Left lung (tissue), 10 donors: ENCODE data around the gene TRAPPC2L. TPM values are rescaled to one million over a fixed set of nuclear protein-coding genes. Genes with fewer than 3 reads are reported as not detected.

ENCODE experiments used
- ATAC-seq: fragments of 200-7000 bp; cut with Tn5 transposase; one replicate; pipeline ENCODE4 v1.9.1; 2020; ENCODE audit warnings: moderate library complexity
- DNase-seq, 4 donors: peaks; one replicate each; pipeline ENCODE4 v3.0.0-alpha.2; 2013 to 2020
- H3K27ac ChIP-seq, 2 donors: fragments of 200-600 bp; sonication (generic) in 1 of 2; one replicate each; pipeline versions ENCODE4 v1.5.0 to v1.8.0; 2020 to 2021
- H3K27me3 ChIP-seq, 2 donors: fragments of 200-600 bp; sonication (generic) in 1 of 2; one replicate each; pipeline versions ENCODE4 v1.5.0 to v1.8.0; 2020 to 2021
- H3K36me3 ChIP-seq, 2 donors: fragments of 200-600 bp; sonication (generic) in 1 of 2; one replicate each; pipeline versions ENCODE4 v1.5.0 to v1.8.0; 2020 to 2021
- H3K4me1 ChIP-seq, 2 donors: fragments of 200-600 bp; one replicate each; pipeline ENCODE4 v1.8.0; 2021
- H3K4me3 ChIP-seq, 2 donors: fragments of 200-600 bp; sonication (generic) in 1 of 2; one replicate each; pipeline versions ENCODE4 v1.5.0 to v1.8.0; 2020 to 2021; ENCODE audit warnings: mild to moderate bottlenecking in 1 of 2
- H3K9me3 ChIP-seq, 2 donors: fragments of 200-600 bp; sonication (generic) in 1 of 2; one replicate each; pipeline versions ENCODE4 v1.5.0 to v1.8.0; 2020 to 2021
- CTCF ChIP-seq, 2 donors: fragments of 200-600 bp; sonication (generic) in 1 of 2; IDR thresholded peaks; one replicate each; pipeline versions ENCODE4 v1.5.0 to v1.8.0; 2021; ENCODE audit warnings: antibody characterized with exemption in 2 of 2
- intact Hi-C, 2 donors: fragments of 100-400 bp; cut with DNase I; formaldehyde crosslinking; loops; one replicate each; pipeline versions ENCODE4 v1.11.2 to v1.14.2; 2022
- polyA plus RNA-seq, 6 donors: library from polyadenylated mRNA; unstranded; fragments of 120-200 nt; gene quantifications; one replicate each; pipeline ENCODE4 v1.2.1, GENCODE V29; 2013; ENCODE audit not compliant: insufficient read length in 6 of 6
- total RNA-seq, 2 donors: library from RNA; stranded (reverse); fragmentation: NEBNext Ultra II Directional; extraction: Animal tissue kit (Norgen Biotek cat#: 25700); gene quantifications; one replicate each; pipeline ENCODE4 v1.2.1, GENCODE V29; 2021
- donor health status: DM: no; HTN: yes; CAD: no.
- donor health status: DM: no; HTN: no; CAD: no.

TRAPPC2L gene
- total and polyA plus RNA-seq, 8 donors = 47.3 to 74.4 (median 69.4) TPM

- H3K9me3 ChIP-seq = no peaks in the 10 kb centered on the region
- DNase-seq (no peak), ATAC-seq (no peak)
- H3K4me3 ChIP-seq = no peak overlapping the region
- no peaks in the 10 kb centered on the region for H3K27me3 ChIP-seq
- peaks cover 0 to 81% of the 10 kb centered on the region in 2 donors for H3K36me3 ChIP-seq
- TF ChIP-seq CTCF (IDR thresholded peaks at IDR 0.05) = no peak
- H3K27ac ChIP-seq = no peak overlapping the region
- peaks cover 0 to 16% of the 10 kb centered on the region in 2 donors for H3K4me1 ChIP-seq
- intact Hi-C loops = no loop called here
Observed at GRCh38 chr16:88839026-88839529, 17.8 kb upstream of the TRAPPC2L start.

DNA sequence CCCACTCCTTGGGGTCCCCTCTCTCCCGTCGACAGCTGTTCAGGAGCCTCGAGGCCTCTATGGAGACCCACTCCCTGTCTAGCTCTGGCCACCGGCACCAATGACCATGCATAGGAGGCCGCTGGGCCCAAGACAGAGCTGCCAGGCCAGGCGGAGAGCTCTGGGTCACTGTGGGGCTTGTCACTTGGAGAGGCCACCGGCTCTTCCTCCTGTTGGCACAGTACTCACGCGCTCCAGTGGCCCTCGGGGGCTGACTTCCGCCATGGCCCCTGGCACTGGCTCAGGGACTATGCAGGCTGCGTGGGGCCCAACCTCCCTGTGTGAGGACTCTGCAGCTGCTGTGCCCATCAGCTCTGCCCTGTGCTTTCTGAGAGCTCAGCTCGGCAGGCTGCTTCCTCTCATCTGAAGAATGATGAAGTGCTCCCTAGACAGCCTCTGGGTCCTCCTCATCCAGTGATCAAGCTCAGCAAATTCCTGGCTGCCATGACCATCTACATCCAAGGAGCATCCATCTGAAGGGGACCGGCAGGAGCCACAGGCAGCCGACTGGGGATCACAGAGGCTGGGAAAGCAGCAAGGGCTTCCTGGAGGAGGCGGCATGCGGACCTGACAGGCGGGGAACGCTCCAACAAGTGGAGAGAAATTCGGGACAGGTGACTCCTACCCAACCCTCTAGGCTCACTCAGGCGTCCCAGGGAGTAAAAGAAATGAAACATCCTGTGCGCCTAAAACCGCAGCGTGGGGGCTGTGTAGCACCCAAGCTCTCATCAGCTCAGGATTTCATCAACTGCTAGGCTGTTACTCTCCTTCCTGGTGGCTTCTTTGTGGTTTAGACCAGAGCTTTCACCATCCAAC lies 17.0 kb upstream of the TRAPPC2L start:
- TF ChIP-seq CTCF (IDR thresholded peaks at IDR 0.05) = no peak
- H3K9me3 ChIP-seq = no peaks in the 10 kb centered on the region
- DNase-seq = no peak
- no peak for ATAC-seq
- no peak overlapping the region for H3K4me3 ChIP-seq
- peak overlapping the region in 1 of 2 donors; percentile 60 for H3K27ac ChIP-seq
- peaks cover 0 to 75% of the 10 kb centered on the region in 2 donors for H3K36me3 ChIP-seq
- no peaks in the 10 kb centered on the region for H3K27me3 ChIP-seq
- intact Hi-C loops = no loop called here
- peaks cover 0 to 16% of the 10 kb centered on the region in 2 donors for H3K4me1 ChIP-seq

- Histone ChIP-seq H3K27ac (peak overlapping the region in 1 of 2 donors; percentile 60), H3K36me3 (peaks cover 0 to 68% of the 10 kb centered on the region in 2 donors), H3K4me3 (no peak overlapping the region), H3K27me3 (no peaks in the 10 kb centered on the region), H3K4me1 (peaks cover 0 to 16% of the 10 kb centered on the region in 2 donors), H3K9me3 (no peaks in the 10 kb centered on the region)
- intact Hi-C loops = no loop called here
- DNase-seq (no peak), ATAC-seq (no peak)
- TF ChIP-seq CTCF (IDR thresholded peaks at IDR 0.05) = no peak
Observed at GRCh38 chr16:88840600-88841215, 16.2 kb upstream of the TRAPPC2L start.

DNA sequence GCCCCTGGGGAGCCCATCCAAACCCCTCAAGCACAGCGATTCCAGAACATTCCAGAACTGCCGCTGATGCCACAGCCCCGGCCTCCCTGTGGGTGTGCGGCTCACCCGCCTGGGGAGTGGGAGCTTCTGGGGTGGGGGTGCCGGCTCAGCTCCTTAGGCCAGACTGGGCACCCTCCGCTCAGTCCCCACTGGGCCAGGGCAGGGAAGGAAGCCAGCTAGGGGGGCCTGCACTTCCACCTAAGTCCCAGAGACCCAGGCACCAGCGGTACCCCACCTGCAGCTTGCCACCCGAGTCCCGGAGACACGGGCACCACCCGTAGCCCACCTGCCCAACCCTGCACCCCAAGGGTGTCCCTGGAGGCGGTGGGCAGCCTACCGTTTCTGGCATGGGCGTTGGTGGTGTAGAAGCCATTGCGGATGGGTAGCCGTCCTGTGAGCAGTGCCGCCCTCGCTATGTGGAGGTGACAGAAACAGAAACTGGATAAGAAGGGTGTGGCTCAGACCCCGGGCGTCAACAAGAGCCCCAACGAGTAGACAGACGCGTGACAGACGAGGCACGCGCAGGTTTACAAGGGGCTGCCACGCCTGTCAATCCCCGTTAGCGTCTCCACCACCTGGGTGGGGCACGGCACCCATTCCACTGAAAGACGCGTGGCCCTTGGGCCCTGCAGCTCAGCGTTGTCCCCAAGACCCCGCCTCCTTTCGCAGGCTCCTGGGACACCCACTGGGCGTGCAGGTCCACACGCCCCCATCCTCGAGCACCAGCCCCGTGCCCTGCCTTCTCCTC lies 15.2 kb upstream of the TRAPPC2L start:
- ATAC-seq = no peak
- no peak for TF ChIP-seq CTCF (IDR thresholded peaks at IDR 0.05)
- H3K27me3 ChIP-seq = no peaks in the 10 kb centered on the region
- peaks cover 0 to 63% of the 10 kb centered on the region in 2 donors for H3K36me3 ChIP-seq
- intact Hi-C loops = no loop called here
- no peak overlapping the region for H3K27ac ChIP-seq
- no peak for DNase-seq
- H3K4me3 ChIP-seq = no peak overlapping the region
- H3K4me1 ChIP-seq = peaks cover 0 to 16% of the 10 kb centered on the region in 2 donors
- no peaks in the 10 kb centered on the region for H3K9me3 ChIP-seq
